WERI-Rb-1 (cell line): ENCODE measurements around the gene IMMT.

ENCODE experiments used
- DNase-seq: peaks from one replicate; pipeline ENCODE4 v3.0.0-alpha.2; 2020
- H3K27ac ChIP-seq: fragments of 250-450 bp; sonication (Bioruptor Pico); 2 replicates; pipeline ENCODE4 v1.5.1; 2020; ENCODE audit warnings: mild to moderate bottlenecking, moderate library complexity
- H3K27me3 ChIP-seq: fragments of 250-450 bp; sonication (Bioruptor Pico); 2 replicates; pipeline ENCODE4 v1.5.1; 2021; ENCODE audit warnings: mild to moderate bottlenecking, low read depth, moderate library complexity; ENCODE audit not compliant: insufficient read depth, severe bottlenecking
- H3K36me3 ChIP-seq: fragments of 250-450 bp; sonication (Bioruptor Pico); 2 replicates; pipeline ENCODE4 v1.5.1; 2020; ENCODE audit warnings: mild to moderate bottlenecking, moderate library complexity
- H3K4me3 ChIP-seq: 2 replicates; pipeline ENCODE4 v1.5.1; 2011; ENCODE audit warnings: low read depth, mild to moderate bottlenecking, control low read depth, low read length
- H3K9me3 ChIP-seq: fragments of 250-450 bp; sonication (Bioruptor Pico); 2 replicates; pipeline ENCODE4 v1.5.1; 2021; ENCODE audit warnings: mild to moderate bottlenecking, moderate library complexity; ENCODE audit not compliant: severe bottlenecking
- TF ChIP-seq, protein P1 (sequence below): IDR thresholded peaks from 2 replicates; pipeline ENCODE4 v1.5.1; 2011; ENCODE audit warnings: low read depth, mild to moderate bottlenecking, control low read depth, inconsistent platforms, low read length

Gene IMMT

DNA sequence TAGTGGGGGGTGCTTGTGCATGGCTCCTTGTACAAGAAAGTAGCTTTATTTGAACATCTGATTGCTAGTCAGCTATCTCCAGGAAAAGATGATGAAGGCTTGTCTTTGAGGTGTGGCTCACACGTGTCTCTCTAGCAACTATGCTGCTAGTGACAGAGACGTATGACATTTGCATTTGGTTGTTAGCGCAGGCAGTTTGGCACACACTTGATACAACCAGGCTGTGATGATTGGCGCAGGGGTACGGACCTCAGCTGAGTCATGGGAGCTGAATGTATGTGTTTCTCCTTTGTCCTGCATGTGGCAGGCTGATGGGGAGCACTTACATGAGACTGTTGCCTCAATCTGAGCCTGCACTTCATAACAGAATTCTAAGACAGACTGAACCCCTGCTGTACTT is 59.6 kb downstream of the IMMT start:
- peaks cover 90% of the 10 kb centered on the region for H3K36me3 ChIP-seq
- TF ChIP-seq, protein P1, sequence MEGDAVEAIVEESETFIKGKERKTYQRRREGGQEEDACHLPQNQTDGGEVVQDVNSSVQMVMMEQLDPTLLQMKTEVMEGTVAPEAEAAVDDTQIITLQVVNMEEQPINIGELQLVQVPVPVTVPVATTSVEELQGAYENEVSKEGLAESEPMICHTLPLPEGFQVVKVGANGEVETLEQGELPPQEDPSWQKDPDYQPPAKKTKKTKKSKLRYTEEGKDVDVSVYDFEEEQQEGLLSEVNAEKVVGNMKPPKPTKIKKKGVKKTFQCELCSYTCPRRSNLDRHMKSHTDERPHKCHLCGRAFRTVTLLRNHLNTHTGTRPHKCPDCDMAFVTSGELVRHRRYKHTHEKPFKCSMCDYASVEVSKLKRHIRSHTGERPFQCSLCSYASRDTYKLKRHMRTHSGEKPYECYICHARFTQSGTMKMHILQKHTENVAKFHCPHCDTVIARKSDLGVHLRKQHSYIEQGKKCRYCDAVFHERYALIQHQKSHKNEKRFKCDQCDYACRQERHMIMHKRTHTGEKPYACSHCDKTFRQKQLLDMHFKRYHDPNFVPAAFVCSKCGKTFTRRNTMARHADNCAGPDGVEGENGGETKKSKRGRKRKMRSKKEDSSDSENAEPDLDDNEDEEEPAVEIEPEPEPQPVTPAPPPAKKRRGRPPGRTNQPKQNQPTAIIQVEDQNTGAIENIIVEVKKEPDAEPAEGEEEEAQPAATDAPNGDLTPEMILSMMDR: no peak
- no peak overlapping the region for H3K4me3 ChIP-seq
- no peak overlapping the region for H3K27ac ChIP-seq
- H3K27me3 ChIP-seq: no peaks in the 10 kb centered on the region
- no peaks in the 10 kb centered on the region for H3K9me3 ChIP-seq
- DNase-seq: no peak

DNA sequence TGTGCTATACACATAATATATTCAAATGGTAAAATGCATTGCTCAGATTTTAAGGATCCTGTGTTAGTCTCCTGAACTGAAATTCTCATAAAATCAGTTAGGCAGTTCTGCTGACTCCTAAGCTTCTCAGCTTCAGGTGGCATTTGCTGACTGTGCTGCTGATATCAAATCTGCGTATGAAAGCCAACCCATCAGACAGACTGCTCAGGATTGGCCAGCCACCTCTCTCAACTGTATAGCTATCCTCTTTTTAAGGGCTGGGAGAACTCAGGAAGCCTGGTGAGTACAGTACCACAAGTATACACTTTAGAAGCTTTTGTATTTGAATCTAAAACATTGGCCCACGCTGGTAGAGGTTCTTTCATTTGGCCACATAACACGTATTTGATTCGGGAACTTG is 60.6 kb downstream of the IMMT start:
- no peak overlapping the region for H3K4me3 ChIP-seq
- DNase-seq: no peak
- peaks cover 98% of the 10 kb centered on the region for H3K36me3 ChIP-seq
- H3K27me3 ChIP-seq: no peaks in the 10 kb centered on the region
- no peak overlapping the region for H3K27ac ChIP-seq
- H3K9me3 ChIP-seq: no peaks in the 10 kb centered on the region
- TF ChIP-seq, protein P1: no peak

DNA sequence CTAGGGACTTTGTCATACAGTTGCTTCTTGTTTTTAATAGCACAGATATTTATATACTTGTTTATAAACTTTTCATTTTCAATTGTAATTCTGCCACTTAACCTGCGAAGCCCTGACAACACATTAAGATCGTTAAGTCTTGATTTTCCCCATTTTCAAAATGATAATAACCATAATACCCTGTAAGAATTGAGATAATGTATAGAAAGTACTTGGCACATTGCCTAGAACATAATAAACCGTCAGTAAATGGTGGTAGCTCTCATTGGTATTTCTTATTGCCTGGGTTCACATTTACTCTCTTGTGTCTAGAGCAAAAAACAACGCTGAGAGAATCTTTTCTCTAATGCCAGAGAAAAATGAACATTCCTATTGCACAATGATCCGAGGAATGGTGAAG is 70.6 kb downstream of the IMMT start:
- no peaks in the 10 kb centered on the region for H3K9me3 ChIP-seq
- H3K36me3 ChIP-seq: peaks cover 95% of the 10 kb centered on the region
- no peak for DNase-seq
- no peak overlapping the region for H3K4me3 ChIP-seq
- no peak overlapping the region for H3K27ac ChIP-seq
- H3K27me3 ChIP-seq: no peaks in the 10 kb centered on the region
- TF ChIP-seq, protein P1: no peak

DNA sequence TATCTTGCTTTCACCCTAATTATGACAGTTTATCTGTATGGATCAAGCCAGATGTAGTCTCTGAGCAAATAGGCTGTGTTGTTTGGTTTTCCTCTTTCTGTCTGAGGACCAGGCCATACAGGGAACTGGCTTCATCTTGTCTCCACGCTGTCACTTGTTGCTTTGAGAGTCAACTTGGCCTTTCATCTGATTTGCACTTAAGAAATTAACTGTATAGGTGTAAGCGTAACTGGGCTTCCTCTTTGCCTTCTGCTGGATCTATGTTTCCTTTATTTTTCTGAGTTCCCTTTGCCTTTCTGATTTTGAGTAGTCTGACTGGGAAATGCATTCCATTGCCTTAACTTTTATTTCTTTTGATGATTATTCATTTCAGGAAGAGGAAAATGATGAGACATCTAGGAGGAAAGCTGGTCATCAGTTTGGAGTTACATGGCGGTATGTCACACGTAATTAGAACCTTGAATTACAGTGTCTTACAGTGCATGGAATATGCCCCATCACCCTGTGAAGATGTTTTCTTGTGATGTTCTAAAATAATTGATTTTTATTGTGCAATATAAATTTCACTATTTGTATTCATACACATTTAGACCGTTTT is 71.8 kb downstream of the IMMT start:
- Histone ChIP-seq H3K36me3 (peaks cover 93% of the 10 kb centered on the region), H3K4me3 (no peak overlapping the region), H3K9me3 (no peaks in the 10 kb centered on the region), H3K27ac (no peak overlapping the region), H3K27me3 (no peaks in the 10 kb centered on the region)
- TF ChIP-seq, protein P1: no peak
- no peak for DNase-seq

GRCh38 chr2:86118130-86118529 is 77.1 kb downstream of the IMMT start:
- Histone ChIP-seq H3K9me3 (no peaks in the 10 kb centered on the region), H3K27ac (no peak overlapping the region), H3K27me3 (no peaks in the 10 kb centered on the region), H3K36me3 (peaks cover 95% of the 10 kb centered on the region), H3K4me3 (no peak overlapping the region)
- TF ChIP-seq, protein P1: 0 out of 2 replicates have a peak, but pooled peaks have one; percentile 3
- DNase-seq: no peak

GRCh38 chr2:86107031-86107430 is 88.2 kb downstream of the IMMT start:
- no peak overlapping the region; the same call in 1 of the 2 replicates for H3K27ac ChIP-seq
- H3K4me3 ChIP-seq: peak overlapping the region; percentile 98
- DNase-seq: no peak
- no peaks in the 10 kb centered on the region for H3K27me3 ChIP-seq
- TF ChIP-seq, protein P1: no peak
- H3K9me3 ChIP-seq: no peaks in the 10 kb centered on the region
- peaks cover 63% of the 10 kb centered on the region for H3K36me3 ChIP-seq
